Activated CD4-positive, alpha-beta T cell treated with anti-CD3 and anti-CD28 coated beads, Interleukin-2, amount 50 U/mL, for 48 hours (primary cell): Measurements from ENCODE around the gene ROBO3.

Source experiments
- DNase-seq, 2 experiments: peaks; one replicate each; pipeline ENCODE4 v3.0.0-alpha.2; 2020

ROBO3 gene

DNA sequence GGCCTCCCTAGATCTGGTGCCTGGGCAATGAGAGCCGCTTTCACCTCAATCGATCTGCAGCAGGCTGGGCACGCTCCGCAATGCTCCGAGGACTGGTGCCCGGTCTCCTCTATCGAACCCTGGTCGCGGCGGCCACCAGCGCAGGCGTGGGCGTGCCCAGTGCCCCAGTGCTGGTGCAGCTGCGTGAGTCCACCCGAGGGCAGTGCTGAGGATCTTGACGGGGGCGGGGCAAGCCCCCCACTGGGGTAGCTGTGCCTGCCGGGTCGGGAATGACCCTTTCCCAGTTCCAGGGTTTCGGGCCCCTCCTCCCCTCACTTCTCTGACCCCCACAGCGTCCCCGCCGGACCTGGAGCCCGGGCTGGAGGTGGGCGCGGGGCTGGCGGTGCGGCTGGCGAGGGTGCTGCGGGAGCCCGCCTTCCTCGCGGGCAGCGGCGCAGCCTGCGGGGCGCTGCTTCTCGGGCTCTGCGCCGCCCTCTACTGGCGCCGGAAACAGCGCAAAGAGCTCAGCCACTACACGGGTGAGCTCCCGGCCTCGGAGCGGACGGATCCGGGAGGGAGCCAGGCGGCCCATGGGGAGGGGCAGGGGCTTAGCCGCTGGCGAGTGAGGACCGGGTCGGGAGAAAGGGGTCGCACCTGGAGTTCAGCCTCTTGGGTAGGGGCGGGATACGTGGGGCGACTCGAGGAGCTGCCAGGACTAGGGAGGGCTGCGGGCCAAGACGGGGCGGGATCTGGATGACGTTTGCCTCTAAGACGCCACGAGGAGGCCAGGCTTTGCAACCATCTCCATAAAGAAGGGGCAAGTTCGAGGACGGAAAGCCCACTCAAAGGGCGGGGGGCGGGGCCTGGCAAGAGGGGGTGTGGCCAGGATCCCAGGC lies 10.9 kb downstream of the ROBO3 start:
- DNase-seq, result peak; percentile 78 to 83

GRCh38 chr11:124876818-124877630 lies 11.8 kb downstream of the ROBO3 start:
- DNase-seq, result no peak

DNA sequence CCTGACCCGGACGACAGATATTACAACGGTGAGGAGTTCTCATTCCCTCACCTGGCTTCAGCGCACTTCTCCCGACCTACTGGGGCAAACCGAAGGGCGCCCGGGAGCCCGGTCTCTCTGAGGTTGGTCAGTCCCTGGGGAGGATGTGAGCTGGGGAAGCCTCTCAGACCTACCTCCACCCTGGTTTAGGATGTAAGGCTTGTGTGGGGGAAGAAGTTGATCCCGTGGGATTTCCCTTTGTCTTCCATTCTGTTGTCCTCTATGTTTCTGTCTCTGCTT lies 12.3 kb downstream of the ROBO3 start:
- DNase-seq, result no peak

GRCh38 chr11:124877910-124878758 lies 12.9 kb downstream of the ROBO3 start:
- DNase-seq, result no peak

DNA sequence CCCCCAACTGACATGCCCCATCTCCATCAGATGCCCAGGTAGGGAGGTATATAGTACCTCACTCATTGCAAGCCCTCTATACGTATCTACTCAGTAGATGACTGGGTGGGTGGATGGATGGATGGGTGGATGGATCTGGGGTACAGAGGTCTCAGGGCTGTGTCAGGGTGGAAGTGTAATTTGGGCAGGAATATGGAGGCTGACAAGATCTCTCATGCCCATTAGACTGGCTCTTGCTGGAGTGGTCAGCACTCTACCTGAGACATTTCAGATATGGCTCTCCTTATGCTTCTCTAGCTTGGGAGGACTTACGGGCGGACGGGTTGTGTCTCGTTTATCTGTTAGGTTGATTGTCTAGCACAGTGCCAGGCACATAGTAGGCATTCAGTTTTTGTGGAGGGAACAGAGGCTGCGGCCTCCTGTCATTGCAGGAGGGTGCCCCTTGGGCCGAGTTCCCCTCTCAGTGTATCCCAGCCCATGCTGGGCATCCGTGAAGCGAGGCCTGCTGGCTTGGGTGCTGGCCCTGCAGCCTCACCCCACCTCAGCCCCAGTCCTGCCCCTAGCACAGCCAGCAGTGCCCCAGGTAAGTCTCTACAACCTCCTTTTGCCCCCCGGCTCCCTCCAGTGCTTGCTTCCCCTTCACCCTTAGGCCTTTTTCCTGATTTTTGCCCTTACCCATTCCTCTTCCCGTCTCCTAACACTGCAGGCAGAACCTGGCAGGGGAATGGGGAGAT lies 13.7 kb downstream of the ROBO3 start:
- DNase-seq, result no peak

- DNase-seq, result no peak
These were observed 14.5 kb downstream of the ROBO3 start for GRCh38 chr11:124879493-124880289.

GRCh38 chr11:124880290-124880611 lies 15.0 kb downstream of the ROBO3 start:
- DNase-seq, result no peak

- no peak for DNase-seq
These were observed 15.7 kb downstream of the ROBO3 start for GRCh38 chr11:124880958-124881357.

DNA sequence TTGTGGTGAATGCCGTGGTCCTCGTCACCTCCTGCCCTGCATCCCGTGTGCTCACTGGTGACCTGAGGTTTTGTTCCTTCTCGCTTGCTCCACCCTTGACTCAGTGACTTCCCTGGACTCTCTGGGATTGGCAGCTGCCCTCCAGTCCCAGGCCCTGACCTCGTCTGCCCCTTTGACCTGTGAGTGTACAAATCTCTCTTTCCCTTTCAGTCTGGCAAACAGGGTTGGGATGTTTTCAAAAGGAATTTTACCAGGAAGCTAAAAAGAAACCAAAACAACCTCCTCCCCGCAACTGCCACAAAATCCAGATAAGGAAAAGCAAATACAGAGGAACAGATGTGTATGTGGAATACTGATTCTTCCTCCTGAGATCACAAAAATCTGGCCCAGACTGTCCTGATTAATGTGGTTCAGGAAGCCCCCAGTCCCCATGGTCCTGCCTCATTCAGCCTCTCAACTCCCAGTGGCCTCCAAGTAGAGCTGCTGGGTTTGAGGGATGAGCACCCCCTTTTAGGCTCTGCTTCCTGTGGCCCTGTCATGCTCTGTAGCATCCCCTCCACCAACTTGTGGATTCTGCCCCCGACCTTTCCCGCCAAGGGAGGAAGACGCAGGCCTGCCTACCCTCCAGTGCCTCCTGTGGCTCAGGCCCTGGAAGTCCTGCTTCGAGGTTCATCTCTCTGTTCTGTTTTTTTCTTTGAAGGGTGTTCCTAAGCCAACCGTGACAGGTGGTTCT lies 17.3 kb downstream of the ROBO3 start:
- DNase-seq, result no peak

DNA sequence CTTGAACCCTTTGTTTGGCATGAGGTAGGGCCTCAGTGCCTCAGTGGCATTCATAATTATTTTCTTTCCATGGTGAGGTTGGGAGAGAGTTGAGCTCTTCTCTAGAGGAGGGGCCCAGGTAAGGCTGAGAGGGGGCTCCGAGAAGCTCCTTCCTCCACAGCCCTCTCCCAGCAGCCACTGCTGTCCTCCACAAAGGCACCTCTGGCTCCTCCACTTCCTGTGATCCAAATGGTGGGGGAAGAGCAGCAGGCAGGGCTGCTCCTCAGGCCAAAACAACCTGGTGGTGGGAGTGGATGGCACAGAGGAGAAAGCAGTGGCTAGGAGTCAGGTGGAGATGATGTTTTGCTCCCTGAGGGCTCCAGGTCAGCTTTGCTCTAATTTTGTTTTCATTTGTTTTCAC lies 19.1 kb downstream of the ROBO3 start:
- DNase-seq, result no peak

DNA sequence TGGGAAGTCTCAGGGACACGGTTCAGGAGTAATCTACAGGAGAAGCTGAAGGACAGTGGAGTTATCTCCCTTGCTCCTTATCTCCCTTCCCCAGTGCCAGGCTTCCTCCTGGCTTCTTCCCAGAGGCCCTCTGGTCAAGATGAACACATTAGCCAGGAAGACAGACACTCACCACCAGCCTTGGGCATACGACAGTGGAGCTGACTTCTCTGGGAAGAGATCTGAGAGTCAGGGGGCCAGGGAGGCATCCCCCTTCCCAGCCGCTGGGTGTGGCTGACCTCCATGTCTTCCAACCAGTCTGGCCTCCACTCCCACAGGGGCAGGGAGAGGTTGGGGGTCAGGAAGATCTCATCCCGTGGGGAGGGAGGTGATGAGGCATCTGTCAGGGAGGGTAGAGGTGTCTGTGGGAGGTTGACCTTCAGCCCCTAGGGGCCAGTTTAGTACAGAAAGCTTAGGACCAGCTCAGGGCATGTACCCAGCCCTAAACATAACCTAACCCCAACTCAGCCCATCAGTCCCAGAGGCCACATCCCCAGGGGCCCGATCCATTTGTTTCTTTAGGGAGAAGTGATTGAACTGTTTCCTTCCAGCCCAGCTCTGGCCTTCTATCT lies 19.7 kb downstream of the ROBO3 start:
- DNase-seq, result no peak

- DNase-seq, result no peak
These were observed 21.2 kb downstream of the ROBO3 start for GRCh38 chr11:124886476-124886875.

DNA sequence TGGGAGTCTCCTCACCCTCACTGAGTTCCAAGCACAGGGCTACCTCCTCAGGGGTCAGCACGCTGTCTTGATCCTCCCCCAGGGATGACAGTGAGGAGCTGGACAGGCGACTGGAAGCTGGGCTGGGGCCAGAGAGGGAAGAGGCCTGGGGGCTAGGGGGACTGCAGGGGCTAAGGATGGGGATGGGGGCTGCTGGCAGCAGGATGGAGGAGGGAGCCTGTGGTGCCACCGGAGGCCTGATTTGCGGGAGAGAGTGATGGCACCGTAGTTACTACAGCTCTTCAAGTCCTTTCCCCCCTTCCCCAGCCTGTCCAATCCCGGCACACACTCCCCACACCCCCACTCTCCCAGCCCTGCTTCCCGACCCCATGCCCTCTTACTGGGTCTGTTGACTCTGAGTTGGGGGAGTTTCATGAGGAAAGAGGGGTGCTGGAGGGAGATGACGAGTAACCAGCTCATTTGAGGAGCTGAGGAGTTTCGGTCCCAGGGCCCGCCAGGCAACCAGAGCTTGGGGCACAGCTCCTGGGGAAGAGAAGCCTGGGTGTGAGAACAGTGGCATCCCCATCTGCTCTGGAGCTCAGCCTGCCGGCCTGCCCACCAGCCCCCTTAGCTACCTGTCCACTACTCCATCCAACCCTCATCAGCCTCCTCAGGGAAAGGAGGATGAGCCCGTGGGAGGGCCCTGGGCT lies 21.9 kb downstream of the ROBO3 start:
- no peak for DNase-seq

DNA sequence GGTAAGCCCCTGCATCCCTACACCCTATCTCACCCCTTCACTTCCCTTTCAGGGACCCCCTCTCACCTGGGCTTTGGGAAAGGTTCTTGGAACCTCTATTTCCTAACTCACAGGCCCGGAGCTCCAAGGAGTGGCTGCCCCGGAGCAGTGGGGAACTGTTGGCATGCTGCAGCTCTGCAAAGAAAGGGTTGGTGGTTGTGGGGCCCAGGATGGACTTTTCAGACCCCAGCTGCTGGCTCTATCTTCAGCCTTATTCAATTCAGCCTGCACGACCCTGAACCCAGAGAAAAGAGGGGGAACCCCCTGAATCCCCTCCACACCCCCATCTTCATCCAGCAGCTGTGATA lies 22.4 kb downstream of the ROBO3 start:
- no peak for DNase-seq

DNA sequence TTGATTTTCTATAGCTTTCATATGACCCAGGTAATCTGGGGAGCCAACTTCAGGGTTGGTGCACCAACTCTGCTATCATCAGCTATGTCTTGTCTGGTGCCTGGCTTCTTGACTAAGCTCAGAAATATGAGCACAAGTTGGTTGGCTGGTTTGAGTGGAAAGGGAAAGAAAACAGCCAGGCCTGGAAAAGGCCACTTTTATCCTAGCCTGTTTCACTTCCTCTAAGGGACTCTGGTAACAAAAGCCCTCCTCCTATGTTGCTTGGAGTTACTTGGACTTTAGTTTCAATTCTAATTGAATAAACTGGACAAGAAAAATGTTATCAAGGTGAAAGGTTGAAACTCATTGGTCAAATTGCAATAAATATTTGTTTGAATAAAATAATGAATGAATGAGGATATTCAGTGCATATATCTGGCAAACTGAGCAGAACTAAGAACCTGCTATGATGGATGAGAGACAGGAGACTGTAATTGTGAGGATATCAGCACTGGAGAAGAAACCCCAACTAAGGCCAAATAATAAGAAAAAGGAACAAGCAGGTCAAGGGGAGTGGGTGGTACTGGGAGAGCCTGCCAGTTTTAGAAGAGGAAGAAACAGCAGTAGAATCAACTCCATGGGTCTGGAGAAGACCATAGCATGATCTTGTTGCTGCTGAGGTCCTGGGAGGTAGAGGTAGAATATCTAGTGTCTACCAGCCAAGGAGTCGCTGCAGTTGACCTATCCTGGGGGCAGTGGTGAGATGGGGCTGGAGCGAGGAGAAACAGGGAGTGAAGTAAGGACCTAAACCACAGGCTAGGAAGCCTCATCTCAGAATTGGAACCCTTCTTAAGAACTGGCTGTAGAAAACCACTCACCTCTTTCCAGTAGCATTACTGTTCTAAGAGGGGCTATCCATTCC lies 24.2 kb downstream of the ROBO3 start:
- no peak for DNase-seq

- no peak for DNase-seq
These were observed 24.9 kb downstream of the ROBO3 start for GRCh38 chr11:124890151-124890550.

DNA sequence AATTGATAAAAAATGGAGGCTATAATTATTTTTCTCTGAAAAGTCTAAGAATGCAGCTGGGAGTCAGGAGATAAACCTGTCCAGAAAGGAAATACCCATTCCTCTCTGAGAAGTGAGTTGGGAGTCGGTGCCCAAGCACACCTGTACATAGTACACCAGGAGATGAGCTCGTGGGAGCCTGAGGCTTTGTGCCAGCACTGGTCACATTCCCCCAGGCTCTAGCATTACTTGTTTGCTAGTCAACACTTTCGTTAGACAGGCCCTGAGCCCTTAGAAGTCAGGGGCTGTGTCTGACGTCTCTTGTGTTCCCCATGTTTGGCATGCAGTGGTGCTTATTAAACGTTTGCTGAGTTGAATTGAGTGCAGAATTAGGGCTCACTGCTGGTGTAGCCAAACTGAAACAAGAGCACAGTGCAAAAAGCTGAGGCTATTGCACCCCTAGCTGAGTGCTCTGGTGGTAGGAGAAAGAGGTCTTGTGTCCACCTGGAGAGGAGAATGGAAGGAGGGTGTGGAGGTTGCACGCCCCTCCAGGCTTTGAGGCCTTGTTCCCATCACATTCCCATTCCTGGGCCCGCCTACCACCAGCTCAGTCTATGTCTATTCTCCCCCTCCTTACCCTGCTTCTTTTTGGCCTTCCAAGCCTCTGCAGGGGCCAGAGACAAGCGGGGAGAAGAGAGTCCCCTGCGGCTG lies 25.6 kb downstream of the ROBO3 start:
- DNase-seq, result no peak

- DNase-seq, result no peak
These were observed 26.2 kb downstream of the ROBO3 start for GRCh38 chr11:124891373-124891861.
